GM12891 (cell line): ENCODE data around the gene CDHR3.

ENCODE experiments used
- DNase-seq: peaks from one replicate; pipeline ENCODE4 v3.0.0; 2011; ENCODE audit warnings: low spot score; ENCODE audit not compliant: insufficient read length
- FAIRE-seq: peaks from 2 replicates; lab custom pipeline; 2011; peaks lifted over from hg19 to GRCh38; lab: Jason Lieb, UNC
- PAX5 ChIP-seq: IDR thresholded peaks from 2 replicates; pipeline ENCODE4 v1.6.1; 2011; ENCODE audit warnings: low read length, moderate library complexity, mild to moderate bottlenecking; ENCODE audit not compliant: insufficient read depth, severe bottlenecking
- POLR2A ChIP-seq: IDR thresholded peaks from 2 replicates; pipeline ENCODE4 v1.6.1; 2011; ENCODE audit warnings: low read depth, low read length, control low read depth
- POLR2AphosphoS5 ChIP-seq: IDR thresholded peaks from 2 replicates; pipeline ENCODE4 v1.6.1; 2011; ENCODE audit warnings: low read depth, low read length, control low read depth
- POU2F2 ChIP-seq: IDR thresholded peaks from 2 replicates; pipeline ENCODE4 v1.6.1; 2011; ENCODE audit warnings: low read depth, mild to moderate bottlenecking, control low read depth, low read length, moderate library complexity
- SPI1 ChIP-seq: IDR thresholded peaks from 2 replicates; pipeline ENCODE4 v1.6.1; 2011; ENCODE audit warnings: low read depth, low read length, control low read depth
- TAF1 ChIP-seq: IDR thresholded peaks from 2 replicates; pipeline ENCODE4 v1.6.1; 2011; ENCODE audit warnings: low read depth, low read length, control low read depth

CDHR3 gene

DNA sequence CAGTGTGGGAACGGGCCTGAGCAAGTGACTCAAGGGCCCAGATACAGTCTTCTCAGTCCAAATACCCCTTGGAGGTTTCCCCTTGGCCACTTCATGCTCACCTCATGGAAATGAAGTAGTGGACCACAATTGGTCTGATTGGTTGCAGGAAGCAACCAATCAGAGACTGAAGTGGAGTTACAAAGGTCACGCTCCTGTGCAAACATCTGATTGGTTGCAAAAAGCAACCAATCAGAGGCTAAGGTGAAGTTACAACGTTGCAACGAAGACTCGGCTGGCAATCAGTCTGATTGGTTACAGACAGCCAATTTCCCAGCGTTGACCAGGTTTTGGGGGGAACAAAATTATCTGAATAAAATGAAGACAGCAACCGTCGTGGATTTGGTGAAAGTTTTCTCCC lies 72.5 kb downstream of the CDHR3 start:
- DNase-seq (no peak), FAIRE-seq (no peak)
- TF ChIP-seq POLR2AphosphoS5 (no peak), PAX5 (no peak), SPI1 (no peak), POLR2A (no peak), TAF1 (no peak), POU2F2 (no peak)

GRCh38 chr7:106036004-106036403 lies 72.9 kb downstream of the CDHR3 start:
- FAIRE-seq: no peak
- TF ChIP-seq SPI1: no peak
- TF ChIP-seq TAF1: no peak
- TF ChIP-seq POLR2AphosphoS5: no peak
- TF ChIP-seq PAX5: no peak
- no peak for TF ChIP-seq POLR2A
- TF ChIP-seq POU2F2: no peak
- DNase-seq: no peak

DNA sequence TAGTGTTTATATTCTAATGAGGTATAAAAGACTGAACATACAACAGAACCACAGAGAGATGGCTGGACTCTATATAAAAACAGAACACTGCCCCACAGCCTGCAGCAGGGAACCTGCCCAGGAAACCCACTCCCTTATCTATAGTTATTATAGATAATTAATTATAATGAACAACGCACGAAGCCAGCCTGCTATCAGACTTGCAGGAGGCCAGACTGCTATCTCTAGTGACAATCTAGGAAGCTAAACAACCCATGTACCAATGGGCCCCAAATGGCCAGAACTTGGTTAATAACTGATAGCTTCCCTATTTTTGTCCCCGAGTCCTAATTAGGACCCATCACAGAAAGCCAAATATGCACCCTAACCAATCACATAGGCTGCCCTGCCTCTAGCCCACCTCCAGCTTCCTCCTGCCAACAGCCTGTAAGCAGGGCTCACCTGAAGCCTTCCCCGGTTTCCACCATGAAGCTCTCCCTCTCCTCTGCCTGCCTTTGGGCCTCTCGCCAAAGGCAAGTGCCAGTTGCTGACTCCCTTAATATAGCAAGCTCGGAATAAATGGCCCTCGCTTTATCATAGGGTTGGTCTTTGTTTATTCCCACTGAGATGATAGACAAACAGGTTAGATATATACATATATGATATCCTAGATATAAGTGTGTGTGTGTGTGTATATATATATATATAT lies 74.6 kb downstream of the CDHR3 start:
- no peak for FAIRE-seq
- no peak for DNase-seq
- TF ChIP-seq TAF1 (no peak), PAX5 (no peak), POU2F2 (no peak), SPI1 (no peak)

DNA sequence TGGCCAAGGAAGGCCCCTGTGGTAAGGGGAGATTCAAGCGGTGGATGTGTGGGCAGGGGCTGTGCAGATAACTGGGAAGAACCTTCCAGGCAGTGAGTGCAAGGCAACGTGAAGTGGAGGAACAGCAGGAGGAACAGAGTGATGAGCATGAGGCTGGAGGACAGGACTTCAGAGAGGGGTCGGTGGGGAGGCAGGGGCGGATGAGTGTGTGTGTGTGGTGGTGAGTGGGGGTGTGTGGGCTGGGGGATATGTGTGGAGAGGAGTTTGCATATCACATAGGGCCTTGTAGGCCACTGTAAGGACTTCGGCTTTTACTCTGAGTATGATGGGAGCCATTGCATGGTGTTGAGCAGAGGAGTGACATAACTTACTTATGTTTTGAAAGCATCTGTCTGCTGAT lies 75.2 kb downstream of the CDHR3 start:
- TF ChIP-seq POLR2A (no peak), POLR2AphosphoS5 (no peak), TAF1 (no peak), POU2F2 (no peak), PAX5 (no peak), SPI1 (no peak)
- no peak for FAIRE-seq
- no peak for DNase-seq

DNA sequence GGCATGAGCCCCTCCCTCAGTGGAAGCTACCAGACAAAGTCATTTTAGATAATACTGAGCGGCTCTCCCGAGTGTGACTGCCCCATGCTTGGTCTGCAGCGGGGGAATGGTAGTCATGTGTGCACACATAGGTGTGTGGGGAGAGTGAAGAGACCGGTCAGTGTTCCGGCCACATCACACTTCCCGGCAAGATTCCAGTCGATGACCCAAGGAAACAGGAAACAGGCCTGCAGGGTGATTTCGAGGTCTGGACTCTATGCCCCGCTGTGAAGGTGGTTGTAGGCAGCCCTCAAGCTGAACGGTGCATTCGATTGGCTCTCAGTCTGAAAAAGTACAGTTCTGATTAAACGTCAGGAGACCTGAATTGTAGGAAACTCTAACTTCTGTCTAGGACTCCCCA lies 75.9 kb downstream of the CDHR3 start:
- DNase-seq (no peak), FAIRE-seq (no peak)
- TF ChIP-seq POLR2AphosphoS5: no peak
- no peak for TF ChIP-seq SPI1
- no peak for TF ChIP-seq TAF1
- TF ChIP-seq POU2F2: no peak
- no peak for TF ChIP-seq POLR2A
- TF ChIP-seq PAX5: no peak

DNA sequence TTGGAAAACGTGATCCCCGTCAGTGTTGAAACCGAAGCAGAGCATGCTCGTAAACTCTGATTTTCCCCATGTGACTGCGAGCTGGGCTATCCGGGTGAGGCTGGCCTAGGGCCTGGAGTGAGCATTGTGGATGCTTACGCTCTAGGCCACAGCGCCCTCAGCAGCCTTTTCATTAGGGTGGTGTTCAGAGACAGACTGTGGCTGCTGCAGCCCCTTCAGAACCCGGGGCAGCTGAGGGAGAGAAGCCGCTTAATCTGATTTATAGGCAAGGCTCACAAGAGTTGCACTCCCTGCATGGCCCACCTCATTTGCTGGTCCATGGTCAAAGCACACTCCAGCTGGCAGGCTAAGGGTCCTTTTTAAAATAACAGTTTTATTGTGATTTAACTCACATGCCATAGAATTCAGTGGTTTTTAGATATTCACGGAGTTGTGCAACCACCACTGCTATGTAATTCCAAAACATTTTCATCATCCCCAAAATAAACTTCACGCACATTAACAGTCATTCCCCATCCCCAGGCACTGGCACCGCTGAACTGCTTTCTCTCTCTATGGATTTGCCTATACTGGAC lies 76.5 kb downstream of the CDHR3 start:
- TF ChIP-seq POLR2AphosphoS5 (no peak), PAX5 (no peak), SPI1 (no peak), POLR2A (no peak), TAF1 (no peak), POU2F2 (no peak)
- no peak for DNase-seq
- no peak for FAIRE-seq

- no peak for TF ChIP-seq PAX5
- no peak for TF ChIP-seq POLR2A
- TF ChIP-seq SPI1: no peak
- no peak for TF ChIP-seq TAF1
- no peak for TF ChIP-seq POU2F2
- no peak for TF ChIP-seq POLR2AphosphoS5
- no peak for FAIRE-seq
- DNase-seq: no peak
Observed at GRCh38 chr7:106041140-106041717, 78.2 kb downstream of the CDHR3 start.

GRCh38 chr7:106042196-106042611 lies 79.1 kb downstream of the CDHR3 start:
- DNase-seq: no peak
- no peak for FAIRE-seq
- TF ChIP-seq POLR2A (no peak), POLR2AphosphoS5 (no peak), SPI1 (no peak), TAF1 (no peak), PAX5 (no peak), POU2F2 (no peak)

GRCh38 chr7:106045139-106045538 lies 82.1 kb downstream of the CDHR3 start:
- FAIRE-seq (no peak), DNase-seq (no peak)
- TF ChIP-seq POLR2AphosphoS5 (no peak), TAF1 (no peak), SPI1 (no peak), POU2F2 (no peak), POLR2A (no peak), PAX5 (no peak)
